ENCODE results near the gene ENDOV. TPM values are rescaled to one million over a fixed set of nuclear protein-coding genes. Genes with fewer than 3 reads are reported as not detected.

The ENDOV gene
- total and polyA plus RNA-seq, 2 of the 13 experiments (the other 11 are each of a cell fraction or from before 2014, with no cell fraction given), result 15.1 to 17.1 TPM

- no peak overlapping the region for H3K4me3 ChIP-seq (replicated peaks in 1 of 3; ENCODE audit: insufficient read depth in 1 of 3, low read depth in 2 of 3, low read length in 3 of 3)
- H3K27me3 ChIP-seq (ENCODE audit: control insufficient read depth in 1 of 2, insufficient read depth in 2 of 2, low read length in 2 of 2), result peaks cover 40 to 93% of the 10 kb centered on the region in 2 experiments
- H2AFZ ChIP-seq (ENCODE audit: low read length), result no peak overlapping the region
- no peak for FAIRE-seq
- H3K9ac ChIP-seq (ENCODE audit: insufficient read depth, low read depth, low read length), result no peak overlapping the region
- no peaks in the 10 kb centered on the region for H3K36me3 ChIP-seq (replicated peaks in 1 of 2; ENCODE audit: control insufficient read depth in 1 of 2, insufficient read depth in 2 of 2, low read length in 2 of 2)
- H3K9me3 ChIP-seq (ENCODE audit: low read length), result no peaks in the 10 kb centered on the region
- intact Hi-C loops (cut with micrococcal nuclease; ENCODE audit: unreplicated experiment), result no loop called here
- POLR2A ChIA-PET, result interaction anchor here (0.6 to 1.3 kb wide), 2 partner anchors 27 to 82 kb away, joined by 3 to 4 read pairs; no protein-coding TSS in a partner anchor
- peak; percentile 47 for ATAC-seq
- H3K4me2 ChIP-seq (ENCODE audit: low read depth, low read length), result no peak overlapping the region
- no TSS peak for BruUV-seq (replicated peaks)
- no peak overlapping the region for H3K27ac ChIP-seq (ENCODE audit: extremely low read length, insufficient read depth, low read length)
- peaks cover 27% of the 10 kb centered on the region for H3K4me1 ChIP-seq (ENCODE audit: insufficient read depth, low read length)
- CTCF ChIA-PET (ENCODE audit: low intra/inter-chr PET ratio, low total read pairs), result no interaction called here
- no peaks in the 10 kb centered on the region for H3K79me2 ChIP-seq (ENCODE audit: insufficient read depth, low read length)
- no peak for DNase-seq (ENCODE audit: low spot score)
- WGBS (ENCODE audit: low lambda C conversion rate), result 40% methylated on average over 14 of the region's 21 CpGs
- H4K20me1 ChIP-seq (ENCODE audit: insufficient read depth, low read length), result peaks cover 3% of the 10 kb centered on the region; the same call in 1 of the 2 replicates
- in situ Hi-C loops (cut with HindIII; ENCODE audit: extremely low pct_ligation_motif_present, low pct_unique_long_range_greater_than_20kb), result no loop called here
- TF ChIP-seq ZNF33B (CRISPR knock-in tag; IDR thresholded peaks at IDR 0.05) (no peak), ZNF687 (CRISPR knock-in tag; IDR thresholded peaks at IDR 0.05) (peak; percentile 40), ETS1 (CRISPR knock-in tag; IDR thresholded peaks at IDR 0.05) (no peak), SAP130 (CRISPR knock-in tag; IDR thresholded peaks at IDR 0.05; ENCODE audit: low read depth) (no peak), ATF3 (CRISPR knock-in tag; IDR thresholded peaks at IDR 0.05) (no peak), MEIS1 (CRISPR knock-in tag; IDR thresholded peaks at IDR 0.05; ENCODE audit: borderline replicate concordance) (no peak), ZNF17 (CRISPR knock-in tag; IDR thresholded peaks at IDR 0.05) (no peak), NRL (CRISPR knock-in tag; IDR thresholded peaks at IDR 0.05; ENCODE audit: borderline replicate concordance) (peak; percentile 38; the same call in 1 of the 2 replicates), FOSL1 (CRISPR knock-in tag; IDR thresholded peaks at IDR 0.05; ENCODE audit: borderline replicate concordance) (no peak), ZNF562 (CRISPR knock-in tag; IDR thresholded peaks at IDR 0.05; ENCODE audit: borderline replicate concordance) (no peak), ZNF510 (CRISPR knock-in tag; IDR thresholded peaks at IDR 0.05; ENCODE audit: low read depth) (no peak), ZNF329 (CRISPR knock-in tag; IDR thresholded peaks at IDR 0.05; ENCODE audit: low read depth) (no peak), ZNF768 (CRISPR knock-in tag; IDR thresholded peaks at IDR 0.05) (peak; percentile 89), PITX1 (CRISPR knock-in tag; IDR thresholded peaks at IDR 0.05) (no peak), CCAR2 (optimal IDR thresholded peaks at IDR 0.05; ENCODE audit: low read depth, low read length) (no peak), HMG20A (CRISPR knock-in tag; IDR thresholded peaks at IDR 0.05; ENCODE audit: borderline replicate concordance) (no peak), ESRRA (CRISPR knock-in tag; IDR thresholded peaks at IDR 0.05; ENCODE audit: low read depth) (no peak), SNAI1 (CRISPR knock-in tag; IDR thresholded peaks at IDR 0.05; ENCODE audit: borderline replicate concordance) (no peak)
These were observed 66.5 kb downstream of the ENDOV start for GRCh38 chr17:80481284-80482057.
